RWPE2 (cell line): Measurements from ENCODE around the gene SSBP4.

Source experiments
- ATAC-seq: fragments of 200-7000 bp; cut with Tn5 transposase; 3 replicates; pipeline ENCODE4 v1.9.1; 2021; ENCODE audit warnings: low read depth
- DNase-seq: peaks from one replicate; pipeline ENCODE4 v3.0.0-alpha.2; 2020; ENCODE audit warnings: low spot score
- H3K27ac ChIP-seq: fragments of 450-650 bp; 2 replicates; pipeline ENCODE4 v1.5.1; 2017; ENCODE audit warnings: mild to moderate bottlenecking; ENCODE audit not compliant: poor library complexity, severe bottlenecking
- H3K27me3 ChIP-seq: fragments of 250-450 bp; sonication (Bioruptor Pico); 2 replicates; pipeline ENCODE4 v1.5.1; 2021; ENCODE audit warnings: mild to moderate bottlenecking, moderate library complexity; ENCODE audit not compliant: insufficient read depth, poor library complexity, severe bottlenecking
- H3K36me3 ChIP-seq: fragments of 250-450 bp; sonication (Bioruptor Pico); 2 replicates; pipeline ENCODE4 v1.5.1; 2020; ENCODE audit warnings: low read depth, mild to moderate bottlenecking, moderate library complexity
- H3K4me1 ChIP-seq: fragments of 250-450 bp; sonication (Bioruptor Pico); 2 replicates; pipeline ENCODE4 v1.5.1; 2021; ENCODE audit warnings: mild to moderate bottlenecking, moderate library complexity; ENCODE audit not compliant: insufficient read depth, poor library complexity, severe bottlenecking
- H3K4me3 ChIP-seq: fragments of 250-450 bp; sonication (Bioruptor Pico); 2 replicates; pipeline ENCODE4 v1.5.1; 2021; ENCODE audit warnings: mild to moderate bottlenecking, moderate library complexity; ENCODE audit not compliant: severe bottlenecking
- H3K9me3 ChIP-seq: fragments of 250-450 bp; sonication (Bioruptor Pico); 2 replicates; pipeline ENCODE4 v1.5.1; 2021; ENCODE audit warnings: mild to moderate bottlenecking, moderate library complexity; ENCODE audit not compliant: severe bottlenecking
- CTCF ChIP-seq: fragments of 450-650 bp; IDR thresholded peaks from one replicate; pipeline ENCODE4 v1.5.1; 2017; ENCODE audit warnings: mild to moderate bottlenecking, moderate library complexity; ENCODE audit not compliant: poor library complexity, severe bottlenecking

The SSBP4 gene

DNA sequence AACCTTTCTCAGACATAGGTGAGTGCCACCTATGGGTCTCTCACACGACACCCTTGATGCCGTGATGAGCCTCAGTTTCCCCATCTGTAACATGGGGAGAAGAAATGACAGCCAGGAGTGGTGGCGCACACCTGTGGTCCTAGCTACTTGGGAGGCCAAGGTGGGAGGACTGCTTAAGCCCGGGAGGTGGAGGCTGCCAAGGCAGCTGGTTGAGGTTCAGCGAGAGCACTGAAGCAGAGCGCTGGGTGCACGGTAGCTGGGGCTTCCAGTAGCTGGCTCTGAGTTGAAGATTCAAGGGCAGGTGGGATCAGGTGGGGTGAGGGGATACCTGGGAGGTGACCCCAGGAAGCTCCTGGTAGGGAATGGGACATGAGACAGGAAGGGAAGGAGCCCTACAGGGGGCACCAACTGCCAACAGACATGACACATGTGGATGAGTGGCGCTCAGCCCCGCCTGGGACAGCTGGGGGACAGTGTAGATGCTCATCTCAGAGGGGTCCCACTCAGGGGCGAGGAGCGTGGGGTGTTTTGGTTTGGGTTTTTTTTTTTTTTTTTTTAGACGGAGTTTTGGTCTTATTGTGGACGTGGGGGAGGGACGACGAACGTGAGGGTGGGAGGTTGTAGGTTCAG is 6.5 kb upstream of the SSBP4 start:
- Histone ChIP-seq H3K4me3 (no peak overlapping the region), H3K9me3 (no peaks in the 10 kb centered on the region), H3K36me3 (no peaks in the 10 kb centered on the region), H3K4me1 (peaks cover 3% of the 10 kb centered on the region), H3K27me3 (no peaks in the 10 kb centered on the region), H3K27ac (no peak overlapping the region)
- no peak for TF ChIP-seq CTCF
- DNase-seq (peak; percentile 54), ATAC-seq (no peak)

- no peaks in the 10 kb centered on the region for H3K36me3 ChIP-seq
- no peak for ATAC-seq
- H3K27me3 ChIP-seq: no peaks in the 10 kb centered on the region
- no peaks in the 10 kb centered on the region for H3K9me3 ChIP-seq
- H3K4me1 ChIP-seq: peaks cover 3% of the 10 kb centered on the region
- H3K4me3 ChIP-seq: no peak overlapping the region
- H3K27ac ChIP-seq: no peak overlapping the region
- no peak for TF ChIP-seq CTCF
- no peak for DNase-seq
These were observed 4.6 kb upstream of the SSBP4 start for GRCh38 chr19:18414504-18415177.

DNA sequence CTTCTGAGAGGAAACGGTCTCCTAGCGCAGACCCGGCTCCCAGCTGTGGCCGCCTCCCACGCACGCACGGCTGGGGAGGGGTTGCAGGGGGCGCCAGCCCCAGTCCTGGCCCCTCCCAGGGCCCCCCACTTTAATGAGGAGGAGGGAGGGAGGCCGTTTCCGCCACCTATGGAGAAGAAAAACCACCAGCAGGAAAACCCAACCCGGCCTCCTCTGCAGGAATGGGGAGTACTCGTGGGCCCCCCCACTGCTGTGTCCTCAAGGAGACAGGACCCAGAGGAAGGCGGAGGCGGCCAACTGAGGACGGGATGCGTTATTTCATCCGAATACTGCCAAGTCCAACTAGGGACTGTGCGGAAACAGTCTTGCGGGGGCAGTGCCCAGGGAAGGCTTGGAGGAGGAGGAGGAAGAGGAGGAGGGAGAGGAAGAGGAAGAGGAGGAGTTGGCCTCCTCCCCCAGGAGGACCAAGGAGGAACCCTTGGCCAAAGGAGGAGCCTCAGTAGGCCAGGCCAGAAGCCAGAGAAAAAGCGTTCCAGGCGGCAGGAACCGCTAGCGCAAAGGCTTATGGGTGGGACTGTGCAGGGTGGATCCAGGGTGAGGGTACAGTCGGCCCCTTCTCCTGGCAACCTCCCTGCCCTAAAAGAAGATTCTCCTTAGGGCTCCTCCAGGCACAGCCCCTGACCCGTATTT is 3.9 kb upstream of the SSBP4 start:
- H3K36me3 ChIP-seq: no peaks in the 10 kb centered on the region
- H3K27me3 ChIP-seq: no peaks in the 10 kb centered on the region
- DNase-seq: peak; percentile 62
- no peak for TF ChIP-seq CTCF
- no peaks in the 10 kb centered on the region for H3K9me3 ChIP-seq
- no peak for ATAC-seq
- H3K4me3 ChIP-seq: no peak overlapping the region
- peaks cover 3% of the 10 kb centered on the region for H3K4me1 ChIP-seq
- no peak overlapping the region for H3K27ac ChIP-seq

- ATAC-seq: peak; percentile 58
- Histone ChIP-seq H3K36me3 (no peaks in the 10 kb centered on the region), H3K27me3 (no peaks in the 10 kb centered on the region), H3K27ac (peak overlapping the region; percentile 70), H3K9me3 (no peaks in the 10 kb centered on the region), H3K4me3 (peak overlapping the region; percentile 33), H3K4me1 (peaks cover 5% of the 10 kb centered on the region)
- no peak for TF ChIP-seq CTCF
- DNase-seq: peak; percentile 79
These were observed 2.4 kb upstream of the SSBP4 start for GRCh38 chr19:18416778-18417249.
